CD4-positive, alpha-beta T cell treated with Interleukin-2 at 100 ng/mL for 4 hours (primary cell): Measurements from ENCODE around the gene EFTUD2.

Source experiments
- DNase-seq: peaks from one replicate; pipeline ENCODE4 v3.0.0-alpha.2; 2020; ENCODE audit warnings: low spot score

EFTUD2 gene

DNA sequence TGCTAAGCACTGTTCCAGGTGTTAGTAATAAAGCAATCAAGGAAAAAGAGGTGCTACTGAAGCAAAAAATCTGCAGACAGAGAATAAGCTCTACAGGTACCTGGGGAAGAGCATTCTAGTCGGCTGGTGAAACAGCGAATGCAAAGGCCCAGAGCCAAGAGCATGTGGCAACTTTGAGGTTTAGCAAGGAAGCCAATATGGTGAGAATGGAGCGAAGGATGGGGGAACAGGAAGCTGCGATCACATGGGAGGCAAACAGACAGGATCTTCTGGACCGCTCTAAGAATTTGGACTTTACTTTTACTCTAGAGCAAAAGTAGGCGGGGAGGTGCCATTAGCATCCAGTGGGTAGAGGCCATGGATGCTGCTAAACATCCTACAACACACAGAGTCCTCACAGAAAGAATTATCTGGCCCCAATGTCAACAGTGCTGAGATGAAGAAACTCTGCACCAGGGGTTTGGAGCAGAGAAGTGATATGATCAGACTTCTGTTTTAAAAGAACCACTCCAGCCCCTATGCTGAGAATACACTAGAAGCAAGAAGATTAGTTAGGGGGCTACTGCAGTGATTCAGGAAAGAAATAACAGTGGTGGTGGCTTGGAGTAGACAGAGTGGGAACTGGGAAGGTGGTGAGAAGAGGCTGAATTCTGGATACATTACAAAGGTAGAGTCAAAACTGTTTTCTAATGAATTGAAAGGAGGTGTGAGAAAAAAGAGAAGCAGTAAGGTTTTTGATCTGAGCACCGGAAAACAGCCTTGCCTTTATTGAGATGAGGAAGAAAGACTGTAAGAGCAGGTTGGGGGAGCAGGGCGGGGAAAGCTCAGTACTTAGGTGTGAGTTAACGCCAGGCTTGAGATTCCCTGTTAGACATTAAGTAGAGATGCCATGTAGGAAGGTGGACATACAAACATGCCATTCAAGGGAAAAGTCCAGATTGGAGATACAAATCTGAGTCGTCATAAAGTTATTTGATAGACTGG, 11.0 kb downstream of the EFTUD2 start:
- DNase-seq = peak; percentile 12

DNA sequence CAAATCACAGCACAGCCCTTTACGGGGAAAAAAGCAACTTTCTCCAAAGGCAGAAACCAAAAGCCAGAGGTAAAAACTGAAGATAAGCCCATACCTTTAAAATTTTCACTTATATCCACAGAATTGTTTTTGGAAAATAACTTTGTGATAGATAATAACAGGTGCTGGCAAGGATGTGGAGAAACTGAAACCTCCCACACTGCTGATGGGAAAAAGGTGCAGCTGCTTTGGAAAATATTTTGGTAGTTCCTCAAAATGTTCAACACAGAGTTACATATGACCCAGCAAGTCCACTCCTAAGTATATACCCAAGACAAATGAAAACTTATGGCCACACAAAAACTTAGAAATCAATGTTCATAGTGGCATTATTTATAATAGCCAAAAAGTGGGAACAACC, 12.2 kb downstream of the EFTUD2 start:
- no peak for DNase-seq

DNA sequence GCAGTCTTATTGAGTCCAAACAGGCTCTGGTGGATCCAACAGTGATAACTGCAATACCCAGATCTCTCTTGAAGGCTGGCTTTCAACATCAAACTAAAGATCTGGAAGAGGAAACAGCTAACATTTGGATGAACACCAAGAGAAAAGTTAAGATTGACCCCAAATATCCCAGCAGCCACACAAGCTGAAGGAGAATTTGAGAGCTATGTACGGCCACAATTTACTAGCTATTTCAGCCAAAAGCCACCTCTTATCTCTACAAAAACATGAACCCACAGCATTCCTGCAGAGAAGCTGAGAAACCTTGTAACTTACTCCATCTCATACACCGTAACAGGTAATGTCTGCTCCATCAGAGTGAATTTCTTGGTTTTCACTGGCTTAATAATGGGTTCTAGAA, 14.3 kb downstream of the EFTUD2 start:
- DNase-seq = no peak

DNA sequence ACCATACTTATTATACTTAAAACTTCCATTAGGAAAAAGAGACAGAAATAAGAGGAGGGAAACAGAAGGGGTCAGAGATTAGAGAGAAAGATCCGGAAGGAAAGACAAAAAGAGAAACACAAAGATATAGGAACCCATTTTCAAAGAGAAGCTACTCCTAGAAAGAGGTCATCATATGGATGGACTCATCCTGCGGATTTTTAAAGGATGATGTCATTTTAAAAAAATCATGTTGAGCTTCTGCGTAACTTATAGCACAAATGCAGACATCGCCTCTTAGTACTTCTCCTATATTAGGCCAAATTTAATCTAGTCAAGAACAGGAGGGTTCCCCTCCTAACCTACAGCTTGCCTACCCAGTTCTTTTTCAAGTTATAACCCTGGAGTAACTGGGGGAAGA, 18.1 kb downstream of the EFTUD2 start:
- DNase-seq = no peak

DNA sequence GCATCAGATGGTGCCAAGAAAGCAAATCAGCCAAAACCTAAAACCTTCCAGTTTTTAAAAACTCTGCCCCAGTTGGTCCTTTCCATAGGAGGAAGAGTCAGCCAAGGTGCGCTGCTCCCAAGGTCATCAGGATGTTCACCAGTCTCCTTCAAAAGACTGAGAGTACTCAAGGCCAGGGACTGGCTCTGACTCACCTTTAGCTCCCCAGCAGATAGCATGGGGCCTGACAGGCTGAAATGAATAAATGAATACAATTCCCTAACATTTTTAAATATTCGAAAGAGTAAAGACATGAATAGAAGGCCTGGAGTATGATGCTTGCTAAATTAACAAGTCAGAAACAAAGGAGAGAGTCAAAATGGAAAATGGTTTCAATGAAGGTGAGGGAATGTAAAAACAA, 19.2 kb downstream of the EFTUD2 start:
- no peak for DNase-seq

DNA sequence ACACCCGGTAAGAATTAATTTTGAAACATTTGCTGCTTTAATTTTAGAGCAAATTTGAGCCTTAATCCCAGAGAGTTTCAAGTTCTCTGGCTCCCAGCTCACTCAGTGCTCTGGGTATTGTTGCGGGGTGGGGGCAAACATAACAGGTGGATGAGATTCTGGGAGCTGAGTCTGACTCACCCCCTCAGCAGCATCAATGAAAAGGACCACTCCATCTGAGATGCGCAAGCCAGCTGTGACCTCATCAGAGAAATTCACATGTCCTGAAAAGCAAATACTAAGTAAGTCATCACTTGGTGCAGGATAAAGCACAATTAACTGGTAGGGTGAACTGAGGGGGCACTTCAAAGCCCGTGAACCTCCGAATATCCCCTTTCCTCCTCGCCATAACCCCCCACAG, 19.9 kb downstream of the EFTUD2 start:
- no peak for DNase-seq

DNA sequence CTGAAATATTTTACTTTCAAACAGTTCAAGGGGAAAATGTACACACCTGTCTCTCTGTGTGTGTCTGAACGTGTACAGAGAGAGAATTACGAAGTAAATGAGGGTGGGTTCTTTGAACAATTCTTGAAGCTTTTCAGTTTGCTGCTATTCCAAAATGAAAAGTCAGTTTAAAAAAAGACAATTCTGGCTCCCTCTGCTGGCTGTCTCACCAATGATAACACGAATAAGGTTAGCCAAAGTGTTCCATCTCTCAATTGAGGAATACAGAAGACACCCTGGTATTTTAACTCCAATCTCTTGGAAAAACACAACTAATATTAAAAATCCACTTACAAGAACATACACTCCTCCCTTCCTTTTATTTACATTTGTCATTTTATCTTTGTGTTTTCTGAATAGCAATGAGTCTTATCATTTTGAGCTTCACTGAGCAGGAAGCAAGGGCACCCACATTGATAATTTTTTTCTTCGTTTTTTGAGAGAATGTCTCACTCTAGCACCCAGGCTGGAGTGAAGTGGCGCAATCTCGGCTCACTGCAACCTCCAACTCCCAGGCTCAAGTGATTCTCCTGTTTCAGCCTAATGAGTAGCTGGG, 20.5 kb downstream of the EFTUD2 start:
- DNase-seq = peak; percentile 42

DNA sequence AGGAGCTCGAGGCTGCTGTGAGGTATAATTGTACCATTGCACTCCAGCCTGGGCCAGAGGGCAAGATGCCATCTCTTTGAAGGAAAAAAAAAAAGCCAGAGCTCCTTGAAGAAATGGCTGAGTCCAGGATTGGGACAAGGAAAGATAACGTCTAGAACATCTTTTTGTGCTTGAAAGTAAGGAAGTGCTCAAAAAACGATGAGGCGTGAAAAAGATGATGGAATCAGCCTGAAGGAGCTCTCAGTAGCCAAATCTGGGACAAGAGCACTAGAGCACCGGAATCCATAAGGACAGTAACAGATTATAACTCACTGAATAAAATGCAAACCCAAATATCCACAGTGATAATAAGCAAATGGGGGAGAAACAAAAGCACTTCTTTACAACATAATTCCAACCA, 22.1 kb downstream of the EFTUD2 start:
- no peak for DNase-seq

DNA sequence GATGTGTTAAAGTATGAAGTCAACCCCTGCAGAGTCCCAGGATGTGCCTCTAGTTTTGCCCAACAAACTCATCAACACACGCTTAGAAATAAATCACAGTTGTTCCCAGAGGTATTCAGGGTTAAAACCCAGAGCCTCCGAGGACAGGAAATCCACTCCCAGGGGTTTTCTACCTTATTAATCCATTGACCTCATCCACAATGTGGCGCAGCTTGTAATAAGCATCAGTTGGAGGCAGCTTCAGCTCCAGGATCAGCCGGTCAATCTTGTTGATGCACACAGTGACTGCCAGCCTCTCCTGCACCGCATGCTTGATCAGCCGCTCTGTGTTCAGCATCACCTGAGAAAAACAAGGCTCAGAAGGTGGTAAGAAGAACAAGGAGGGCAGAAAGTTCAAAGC, 23.5 kb downstream of the EFTUD2 start:
- DNase-seq = no peak

DNA sequence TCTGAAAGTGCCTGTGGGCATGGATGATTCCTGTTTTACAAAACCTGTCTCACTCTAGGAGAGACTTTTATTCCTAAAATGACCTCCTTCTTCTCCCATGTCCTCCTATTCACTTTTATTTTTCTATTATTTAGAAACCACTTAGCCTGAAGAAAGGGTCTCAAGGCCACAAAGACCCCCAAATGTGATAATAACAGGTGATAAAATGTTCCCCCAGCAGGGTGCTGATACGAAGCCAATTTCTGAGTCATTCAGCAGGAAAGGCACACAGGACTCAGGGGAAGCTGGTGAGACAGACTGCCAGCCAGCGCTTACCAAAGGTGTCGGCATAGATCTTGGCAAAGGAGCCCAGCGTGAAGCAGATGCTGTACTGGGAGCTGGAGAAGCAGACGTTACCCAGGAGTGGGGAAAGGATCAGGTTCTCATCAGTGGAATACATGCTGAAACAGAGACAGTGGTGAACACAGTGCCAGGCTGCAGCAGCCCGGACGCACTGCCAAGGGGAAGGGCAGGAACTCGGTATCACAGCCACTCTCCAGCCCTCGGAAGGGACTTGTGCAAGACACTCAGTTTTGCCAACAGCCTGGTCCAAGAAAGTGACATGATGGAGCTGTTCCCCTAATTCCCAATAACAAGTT, 27.0 kb downstream of the EFTUD2 start:
- DNase-seq = no peak

DNA sequence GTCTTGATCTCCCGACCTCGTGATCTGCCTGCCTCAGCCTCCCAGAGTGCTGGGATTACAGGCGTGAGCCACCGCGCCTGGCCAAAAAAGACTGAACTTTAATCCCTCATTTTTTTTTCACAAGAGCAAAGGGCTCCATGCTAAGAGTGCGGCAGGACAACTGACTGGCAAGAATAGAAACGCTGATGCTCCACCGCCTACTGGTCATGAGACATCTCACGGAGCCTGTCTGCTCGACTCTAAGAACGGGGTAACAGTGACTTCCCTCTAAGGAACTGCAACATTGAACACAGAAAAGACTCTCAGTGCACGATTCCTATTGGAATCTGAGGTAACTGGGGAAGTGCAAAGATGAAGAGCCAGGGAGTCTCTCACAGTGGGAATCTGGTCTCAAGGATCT, 27.7 kb downstream of the EFTUD2 start:
- no peak for DNase-seq

DNA sequence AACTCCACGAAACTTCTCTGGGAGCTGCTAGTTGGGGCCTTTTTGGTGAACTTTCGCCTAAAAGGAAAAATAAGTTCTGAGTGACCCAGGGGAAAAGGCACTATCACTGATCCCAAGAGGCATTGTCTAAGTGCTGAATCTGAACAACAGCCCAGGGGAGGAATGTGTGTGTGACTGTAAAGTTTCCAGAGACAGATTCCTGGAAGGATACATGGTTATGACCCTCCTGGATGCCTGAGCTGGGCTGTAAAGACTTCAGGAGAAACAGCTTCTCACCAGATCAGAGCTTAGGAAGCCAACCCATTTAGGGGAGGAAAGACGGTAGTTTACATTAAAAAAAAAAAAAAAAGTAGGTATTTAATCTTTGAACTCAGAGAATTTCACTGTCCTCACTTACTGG, 31.4 kb downstream of the EFTUD2 start:
- no peak for DNase-seq

DNA sequence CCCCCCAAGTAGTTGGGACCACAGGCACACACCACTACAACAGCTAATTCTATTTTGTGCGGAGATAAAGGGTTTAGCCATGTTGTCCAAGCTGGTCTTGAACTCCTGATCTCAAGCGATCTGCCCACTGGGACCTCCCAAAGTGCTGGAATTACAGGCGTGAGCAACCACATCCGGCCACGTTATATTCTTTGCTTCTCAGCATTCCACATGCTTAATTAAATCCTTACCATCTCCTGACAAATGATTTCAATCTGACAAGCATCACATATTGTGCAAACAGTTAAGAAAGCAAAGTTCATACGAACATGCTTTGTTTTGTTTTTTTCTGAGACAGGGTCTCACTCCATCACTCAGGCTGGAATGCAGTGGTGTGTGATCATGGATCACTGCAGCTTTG, 33.3 kb downstream of the EFTUD2 start:
- DNase-seq = no peak

DNA sequence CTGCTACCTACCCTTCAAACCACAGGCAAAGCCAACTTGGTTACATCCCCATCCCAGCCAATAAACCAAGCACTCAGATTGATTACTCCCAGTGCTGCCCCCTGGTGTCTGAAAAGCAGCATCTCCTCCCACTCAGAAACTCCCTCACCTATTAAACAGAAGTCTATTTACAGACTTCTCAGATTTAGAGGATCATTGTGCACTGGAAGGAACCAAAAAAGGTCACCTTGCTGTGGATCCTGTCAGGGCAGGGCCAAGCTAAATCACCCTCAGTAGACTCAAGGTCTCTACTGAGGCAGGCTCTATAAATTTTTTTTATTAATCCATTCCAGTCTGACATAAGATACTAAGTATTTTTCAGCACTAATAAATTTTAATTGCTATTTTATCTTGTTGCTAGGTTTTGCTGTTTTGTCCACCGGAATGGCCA, 34.0 kb downstream of the EFTUD2 start:
- DNase-seq = peak; percentile 77

DNA sequence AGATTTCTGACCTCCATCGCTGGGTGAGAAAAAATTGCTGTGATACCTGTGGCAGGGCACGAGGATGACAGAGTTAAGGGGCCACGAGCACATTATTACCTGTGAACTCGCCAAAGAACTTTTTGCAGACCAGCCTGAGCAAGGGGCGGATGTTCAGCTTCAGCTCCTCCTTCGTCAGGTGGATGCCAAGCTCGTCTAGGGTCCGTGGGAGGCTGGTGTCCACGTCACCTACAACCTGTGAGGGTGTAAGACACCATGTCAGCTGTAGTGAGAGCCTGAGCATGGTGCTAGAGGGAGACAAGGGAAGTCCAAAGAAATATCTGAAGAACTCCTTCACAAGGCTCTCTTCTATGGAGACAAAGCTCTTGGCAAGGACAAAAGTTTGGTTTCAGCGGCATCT, 34.4 kb downstream of the EFTUD2 start:
- no peak for DNase-seq

DNA sequence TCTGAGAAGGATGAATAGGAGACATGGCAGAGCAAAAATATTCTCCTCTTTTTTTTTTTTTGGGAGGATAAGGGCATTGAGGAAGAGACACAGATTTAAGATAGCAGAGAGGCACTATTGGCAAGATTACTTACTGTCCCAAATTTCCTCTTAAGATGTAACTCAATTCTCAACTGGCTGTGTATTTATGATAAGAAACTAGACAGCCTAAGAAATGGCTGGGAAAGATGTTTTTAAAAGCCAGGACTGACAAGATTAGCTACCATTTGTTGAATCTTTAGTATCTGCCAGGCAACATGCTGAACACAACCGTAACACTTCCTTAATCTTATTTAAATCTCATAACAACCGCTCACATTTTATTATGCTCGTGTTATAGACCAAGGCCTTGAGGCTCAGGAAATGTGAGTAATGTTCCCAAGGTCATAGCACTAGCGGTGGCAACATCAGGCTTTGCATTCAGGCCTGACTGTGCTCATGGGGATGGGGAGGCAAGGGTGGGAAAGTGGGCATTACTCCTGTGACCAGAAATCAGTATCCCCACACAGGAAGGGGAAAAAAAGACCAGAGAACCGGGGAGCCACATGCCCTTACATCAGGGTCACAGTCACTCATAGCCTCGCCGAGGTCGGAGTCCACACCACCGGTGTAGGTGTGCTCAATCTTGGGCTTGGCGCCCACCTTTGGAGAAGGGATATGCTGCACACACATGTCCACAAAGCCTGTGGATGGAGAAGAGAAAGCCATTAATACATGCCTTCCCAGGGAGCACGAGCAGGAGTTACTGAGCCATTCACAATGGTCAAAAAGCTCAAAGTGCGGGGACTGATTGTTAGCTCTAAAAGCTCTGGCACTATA, 36.0 kb downstream of the EFTUD2 start:
- DNase-seq = no peak

DNA sequence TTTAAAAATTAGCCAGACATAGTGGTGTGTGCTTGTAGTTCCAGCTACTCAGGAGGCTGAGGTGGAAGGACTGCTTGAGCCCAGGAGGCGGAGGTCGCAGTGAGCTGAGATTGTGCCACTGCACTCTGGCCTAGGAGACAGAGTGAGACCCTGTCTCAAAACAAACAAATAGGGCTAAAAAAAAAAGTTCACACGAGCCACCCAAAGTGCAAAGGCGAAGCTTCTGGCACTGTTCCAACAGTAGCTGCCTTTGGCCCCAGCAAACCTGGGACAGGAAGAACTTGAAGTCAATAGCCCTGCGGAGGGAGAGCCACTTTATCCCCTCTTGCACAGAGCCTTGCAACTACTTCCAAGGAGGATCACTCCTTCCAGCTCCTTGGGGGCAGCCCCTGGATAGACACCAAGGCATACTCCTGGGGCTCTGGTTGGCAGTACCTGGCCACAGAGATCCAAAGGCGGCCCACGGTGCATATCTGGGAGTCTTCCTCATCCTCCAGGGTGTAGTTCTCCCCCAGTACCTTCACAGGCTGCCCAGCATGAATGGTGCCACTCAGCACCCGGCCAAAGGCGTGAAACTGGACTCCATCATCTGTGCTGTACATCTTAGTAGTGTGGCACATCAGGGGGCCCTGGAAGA, 36.8 kb downstream of the EFTUD2 start:
- DNase-seq = no peak

DNA sequence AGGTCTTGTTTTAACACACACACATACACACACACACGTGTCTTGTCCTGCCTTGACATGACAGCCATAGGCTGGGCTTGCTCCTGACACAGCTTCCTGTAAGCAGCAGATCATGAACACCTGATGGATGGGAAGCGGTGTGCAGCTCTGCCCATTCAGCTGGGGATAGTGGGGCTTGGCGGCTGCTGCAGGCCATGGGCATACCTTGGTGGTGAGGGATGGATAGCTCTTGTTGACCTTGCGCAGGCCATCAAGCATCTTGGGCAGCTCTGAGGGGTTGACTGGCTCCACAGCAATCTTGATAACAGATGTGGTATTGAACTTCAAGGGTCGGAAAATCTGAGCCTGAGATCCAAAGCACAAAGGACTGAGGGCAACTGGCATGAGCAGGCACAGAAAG, 39.5 kb downstream of the EFTUD2 start:
- no peak for DNase-seq

DNA sequence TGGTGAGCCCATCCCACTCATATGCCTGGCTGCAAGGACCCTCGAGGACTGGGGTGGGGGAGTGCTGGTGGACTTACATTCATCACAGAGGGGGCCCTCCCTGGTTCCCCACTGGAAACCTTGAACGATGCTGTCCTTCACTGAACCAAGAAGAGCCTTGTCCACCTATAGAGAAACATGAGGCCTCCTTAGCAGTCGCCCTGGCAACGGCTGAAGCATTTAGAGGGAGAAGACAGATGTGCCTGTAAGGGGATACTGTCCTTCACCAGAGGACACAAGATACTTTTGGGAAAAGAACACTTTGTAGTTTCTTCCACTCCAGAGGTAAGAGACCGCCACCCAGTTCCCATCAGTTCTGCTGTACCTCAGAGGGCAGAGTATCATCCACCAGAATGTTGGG, 45.1 kb downstream of the EFTUD2 start:
- no peak for DNase-seq

DNA sequence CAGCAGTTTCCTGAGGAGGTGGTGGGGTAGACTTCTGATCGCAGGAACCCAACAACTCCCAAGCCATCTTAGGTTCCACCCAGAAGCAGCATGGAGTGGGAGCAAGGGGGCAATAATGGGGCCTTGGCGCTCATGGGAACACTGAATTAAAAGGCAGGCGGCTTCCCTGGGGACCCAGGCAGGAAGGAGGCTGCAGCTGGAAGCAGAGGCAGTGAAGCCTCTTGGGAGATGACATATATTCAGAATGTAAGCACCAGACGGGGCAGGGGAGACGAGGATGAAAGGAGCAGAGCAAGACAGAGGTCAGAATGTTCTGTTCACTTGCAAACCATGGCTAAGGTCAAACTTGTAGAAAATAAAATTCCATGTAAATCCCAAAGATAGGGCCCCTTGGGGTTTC, 48.6 kb downstream of the EFTUD2 start:
- no peak for DNase-seq

DNA sequence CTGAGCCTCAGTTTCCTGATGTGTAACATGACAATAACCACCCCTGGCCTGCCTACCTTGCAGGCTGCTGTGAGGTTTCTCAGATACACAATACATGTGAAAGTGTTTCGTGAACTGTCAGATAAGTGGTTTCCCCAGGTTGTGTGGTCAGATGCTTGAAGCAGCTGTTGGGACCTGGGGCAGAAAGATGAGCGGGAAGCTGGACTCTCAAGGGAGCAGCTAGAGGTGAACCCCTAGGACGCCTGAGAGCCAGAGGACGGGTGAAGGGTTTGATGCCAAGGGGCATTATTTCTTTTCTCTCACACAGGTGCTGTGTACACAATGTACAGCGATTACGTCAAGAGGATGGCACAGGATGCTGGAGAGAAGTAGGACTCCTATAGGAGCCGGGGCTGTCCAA, 49.2 kb downstream of the EFTUD2 start:
- DNase-seq = no peak
